ENCODE measurements around the gene SGCA.
A peak's percentile ranks its signal among the peaks of the same experiment; 100 is the strongest.

SGCA gene

GRCh38 chr17:50155115-50155819, 10.5 kb upstream of the SGCA start:
- no peaks in the 10 kb centered on the region for H3K9me3 Mint-ChIP-seq
- DNase-seq (ENCODE audit: low spot score in 2 of 2) (no peak), ATAC-seq (replicated peaks; ENCODE audit: extremely low read depth, poor library complexity, severe bottlenecking) (no peak)
- H3K4me3 Mint-ChIP-seq: no peak overlapping the region
- H3K4me1 Mint-ChIP-seq: peaks cover 18% of the 10 kb centered on the region
- H3K27ac Mint-ChIP-seq (ENCODE audit: low read depth): no peak overlapping the region
- H3K27me3 Mint-ChIP-seq: no peaks in the 10 kb centered on the region
- H3K36me3 Mint-ChIP-seq (ENCODE audit: insufficient read depth): peaks cover 8% of the 10 kb centered on the region

GRCh38 chr17:50157891-50158290, 7.9 kb upstream of the SGCA start:
- H3K4me1 Mint-ChIP-seq: peaks cover 29% of the 10 kb centered on the region
- no peak overlapping the region for H3K4me3 Mint-ChIP-seq
- H3K27ac Mint-ChIP-seq (ENCODE audit: low read depth): no peak overlapping the region
- peaks cover 2% of the 10 kb centered on the region for H3K36me3 Mint-ChIP-seq (ENCODE audit: insufficient read depth)
- H3K9me3 Mint-ChIP-seq: no peaks in the 10 kb centered on the region
- no peaks in the 10 kb centered on the region for H3K27me3 Mint-ChIP-seq
- DNase-seq (ENCODE audit: low spot score in 2 of 2) (no peak), ATAC-seq (replicated peaks; ENCODE audit: extremely low read depth, poor library complexity, severe bottlenecking) (no peak)

GRCh38 chr17:50161023-50161910, 4.5 kb upstream of the SGCA start:
- H3K36me3 Mint-ChIP-seq (ENCODE audit: insufficient read depth): peaks cover 2% of the 10 kb centered on the region
- peak overlapping the region; percentile 72 for H3K4me3 Mint-ChIP-seq
- DNase-seq (ENCODE audit: low spot score in 2 of 2): peak; percentile 91 to 92
- H3K27me3 Mint-ChIP-seq: no peaks in the 10 kb centered on the region
- H3K4me1 Mint-ChIP-seq: peaks cover 29% of the 10 kb centered on the region
- no peaks in the 10 kb centered on the region for H3K9me3 Mint-ChIP-seq
- peak; percentile 96 for ATAC-seq (replicated peaks; ENCODE audit: extremely low read depth, poor library complexity, severe bottlenecking)
- H3K27ac Mint-ChIP-seq (ENCODE audit: low read depth): peak overlapping the region; percentile 89

GRCh38 chr17:50161911-50162288, 3.9 kb upstream of the SGCA start:
- Mint-ChIP-seq H3K9me3 (no peaks in the 10 kb centered on the region), H3K27me3 (no peaks in the 10 kb centered on the region), H3K36me3 (ENCODE audit: insufficient read depth) (peaks cover 2% of the 10 kb centered on the region), H3K4me1 (peaks cover 29% of the 10 kb centered on the region), H3K4me3 (peak overlapping the region; percentile 72), H3K27ac (ENCODE audit: low read depth) (peak overlapping the region; percentile 89)
- ATAC-seq (replicated peaks; ENCODE audit: extremely low read depth, poor library complexity, severe bottlenecking) (no peak), DNase-seq (ENCODE audit: low spot score in 2 of 2) (no peak)

GRCh38 chr17:50162466-50163254, 3.1 kb upstream of the SGCA start:
- H3K4me3 Mint-ChIP-seq: no peak overlapping the region
- ATAC-seq (replicated peaks; ENCODE audit: extremely low read depth, poor library complexity, severe bottlenecking) (no peak), DNase-seq (ENCODE audit: low spot score in 2 of 2) (no peak)
- H3K4me1 Mint-ChIP-seq: peaks cover 28% of the 10 kb centered on the region
- H3K36me3 Mint-ChIP-seq (ENCODE audit: insufficient read depth): peaks cover 2% of the 10 kb centered on the region
- H3K27ac Mint-ChIP-seq (ENCODE audit: low read depth): no peak overlapping the region
- no peaks in the 10 kb centered on the region for H3K27me3 Mint-ChIP-seq
- H3K9me3 Mint-ChIP-seq: no peaks in the 10 kb centered on the region

- peaks cover 6% of the 10 kb centered on the region for H3K36me3 Mint-ChIP-seq (ENCODE audit: insufficient read depth)
- H3K4me1 Mint-ChIP-seq: peaks cover 27% of the 10 kb centered on the region
- no peaks in the 10 kb centered on the region for H3K9me3 Mint-ChIP-seq
- H3K4me3 Mint-ChIP-seq: no peak overlapping the region
- ATAC-seq (replicated peaks; ENCODE audit: extremely low read depth, poor library complexity, severe bottlenecking): no peak
- no peak for DNase-seq (ENCODE audit: low spot score in 2 of 2)
- H3K27ac Mint-ChIP-seq (ENCODE audit: low read depth): no peak overlapping the region
- H3K27me3 Mint-ChIP-seq: no peaks in the 10 kb centered on the region
Observed at GRCh38 chr17:50163843-50164696, 1.7 kb upstream of the SGCA start.

- Mint-ChIP-seq H3K9me3 (no peaks in the 10 kb centered on the region), H3K27me3 (no peaks in the 10 kb centered on the region), H3K36me3 (ENCODE audit: insufficient read depth) (peaks cover 11% of the 10 kb centered on the region), H3K4me1 (peaks cover 32% of the 10 kb centered on the region), H3K27ac (ENCODE audit: low read depth) (no peak overlapping the region), H3K4me3 (no peak overlapping the region)
- ATAC-seq (replicated peaks; ENCODE audit: extremely low read depth, poor library complexity, severe bottlenecking): no peak
- no peak for DNase-seq (ENCODE audit: low spot score in 2 of 2)
Observed at GRCh38 chr17:50164697-50164988, 1.2 kb upstream of the SGCA start.

GRCh38 chr17:50165066-50165465, 739 bp upstream of the SGCA start:
- H3K36me3 Mint-ChIP-seq (ENCODE audit: insufficient read depth): peaks cover 13% of the 10 kb centered on the region
- peaks cover 32% of the 10 kb centered on the region for H3K4me1 Mint-ChIP-seq
- no peaks in the 10 kb centered on the region for H3K9me3 Mint-ChIP-seq
- no peaks in the 10 kb centered on the region for H3K27me3 Mint-ChIP-seq
- H3K27ac Mint-ChIP-seq (ENCODE audit: low read depth): no peak overlapping the region
- DNase-seq (ENCODE audit: low spot score in 2 of 2) (no peak), ATAC-seq (replicated peaks; ENCODE audit: extremely low read depth, poor library complexity, severe bottlenecking) (no peak)
- no peak overlapping the region for H3K4me3 Mint-ChIP-seq

- Mint-ChIP-seq H3K36me3 (ENCODE audit: insufficient read depth) (peaks cover 13% of the 10 kb centered on the region), H3K9me3 (no peaks in the 10 kb centered on the region), H3K27ac (ENCODE audit: low read depth) (no peak overlapping the region), H3K4me3 (no peak overlapping the region), H3K27me3 (no peaks in the 10 kb centered on the region), H3K4me1 (peaks cover 32% of the 10 kb centered on the region)
- DNase-seq (ENCODE audit: low spot score in 2 of 2): no peak
- ATAC-seq (replicated peaks; ENCODE audit: extremely low read depth, poor library complexity, severe bottlenecking): no peak
Observed at GRCh38 chr17:50165466-50165865, 339 bp upstream of the SGCA start.

GRCh38 chr17:50166518-50167181, 845 bp downstream of the SGCA start:
- H3K4me1 Mint-ChIP-seq: peaks cover 23% of the 10 kb centered on the region
- DNase-seq (ENCODE audit: low spot score in 2 of 2) (no peak), ATAC-seq (replicated peaks; ENCODE audit: extremely low read depth, poor library complexity, severe bottlenecking) (no peak)
- no peak overlapping the region for H3K27ac Mint-ChIP-seq (ENCODE audit: low read depth)
- peaks cover 13% of the 10 kb centered on the region for H3K36me3 Mint-ChIP-seq (ENCODE audit: insufficient read depth)
- H3K9me3 Mint-ChIP-seq: no peaks in the 10 kb centered on the region
- no peak overlapping the region for H3K4me3 Mint-ChIP-seq
- H3K27me3 Mint-ChIP-seq: no peaks in the 10 kb centered on the region

- DNase-seq (ENCODE audit: low spot score in 2 of 2) (no peak), ATAC-seq (replicated peaks; ENCODE audit: extremely low read depth, poor library complexity, severe bottlenecking) (no peak)
- Mint-ChIP-seq H3K4me1 (peaks cover 18% of the 10 kb centered on the region), H3K4me3 (no peak overlapping the region), H3K9me3 (no peaks in the 10 kb centered on the region), H3K27ac (ENCODE audit: low read depth) (no peak overlapping the region), H3K27me3 (no peaks in the 10 kb centered on the region), H3K36me3 (ENCODE audit: insufficient read depth) (peaks cover 13% of the 10 kb centered on the region)
Observed at GRCh38 chr17:50167371-50167770, 1.6 kb downstream of the SGCA start.
